ENCODE measurements around the gene TDRD7.

DNA sequence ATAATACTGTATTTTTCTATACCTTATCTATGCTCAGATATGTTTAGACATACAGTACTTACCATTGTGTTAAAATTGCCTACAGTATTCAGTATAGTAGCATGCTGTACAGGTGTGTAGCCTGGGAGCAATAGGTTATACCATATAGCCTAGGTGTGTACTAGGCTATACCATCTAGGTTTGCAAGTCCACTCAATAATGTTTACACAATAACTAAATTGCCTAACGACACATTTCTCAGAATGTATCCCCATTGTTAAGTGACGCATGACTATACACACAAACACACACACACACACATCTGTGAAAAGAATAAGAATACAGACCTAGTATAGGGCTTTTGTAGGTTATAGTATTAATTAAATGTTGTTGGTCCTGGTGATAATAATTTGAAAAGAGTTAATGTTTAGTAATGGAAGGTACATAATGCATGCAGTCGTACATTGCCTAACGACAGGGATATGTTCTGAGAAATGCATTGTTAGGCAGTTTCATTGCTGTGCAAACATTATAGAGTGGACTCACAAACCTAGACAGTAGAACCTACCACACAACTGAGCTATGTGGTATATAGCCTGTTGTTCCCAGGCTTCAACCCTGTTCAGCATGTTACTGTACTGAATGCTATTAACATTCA lies 13.6 kb downstream of the TDRD7 start:
- no peak for TF ChIP-seq EZH2 (IDR thresholded peaks at IDR 0.05)
- TF ChIP-seq, protein P1, sequence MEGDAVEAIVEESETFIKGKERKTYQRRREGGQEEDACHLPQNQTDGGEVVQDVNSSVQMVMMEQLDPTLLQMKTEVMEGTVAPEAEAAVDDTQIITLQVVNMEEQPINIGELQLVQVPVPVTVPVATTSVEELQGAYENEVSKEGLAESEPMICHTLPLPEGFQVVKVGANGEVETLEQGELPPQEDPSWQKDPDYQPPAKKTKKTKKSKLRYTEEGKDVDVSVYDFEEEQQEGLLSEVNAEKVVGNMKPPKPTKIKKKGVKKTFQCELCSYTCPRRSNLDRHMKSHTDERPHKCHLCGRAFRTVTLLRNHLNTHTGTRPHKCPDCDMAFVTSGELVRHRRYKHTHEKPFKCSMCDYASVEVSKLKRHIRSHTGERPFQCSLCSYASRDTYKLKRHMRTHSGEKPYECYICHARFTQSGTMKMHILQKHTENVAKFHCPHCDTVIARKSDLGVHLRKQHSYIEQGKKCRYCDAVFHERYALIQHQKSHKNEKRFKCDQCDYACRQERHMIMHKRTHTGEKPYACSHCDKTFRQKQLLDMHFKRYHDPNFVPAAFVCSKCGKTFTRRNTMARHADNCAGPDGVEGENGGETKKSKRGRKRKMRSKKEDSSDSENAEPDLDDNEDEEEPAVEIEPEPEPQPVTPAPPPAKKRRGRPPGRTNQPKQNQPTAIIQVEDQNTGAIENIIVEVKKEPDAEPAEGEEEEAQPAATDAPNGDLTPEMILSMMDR (IDR thresholded peaks at IDR 0.05), result no peak

All from neural progenitor cell (in vitro differentiated cells).